GM21390 (cell line): Measurements from ENCODE around the gene NPC2.

Experiments used
- ATAC-seq: cut with Tn5 transposase; IDR thresholded peaks from one replicate; pipeline ENCODE4 v1.9.1; 2021; ENCODE audit not compliant: unreplicated experiment

The NPC2 gene

DNA sequence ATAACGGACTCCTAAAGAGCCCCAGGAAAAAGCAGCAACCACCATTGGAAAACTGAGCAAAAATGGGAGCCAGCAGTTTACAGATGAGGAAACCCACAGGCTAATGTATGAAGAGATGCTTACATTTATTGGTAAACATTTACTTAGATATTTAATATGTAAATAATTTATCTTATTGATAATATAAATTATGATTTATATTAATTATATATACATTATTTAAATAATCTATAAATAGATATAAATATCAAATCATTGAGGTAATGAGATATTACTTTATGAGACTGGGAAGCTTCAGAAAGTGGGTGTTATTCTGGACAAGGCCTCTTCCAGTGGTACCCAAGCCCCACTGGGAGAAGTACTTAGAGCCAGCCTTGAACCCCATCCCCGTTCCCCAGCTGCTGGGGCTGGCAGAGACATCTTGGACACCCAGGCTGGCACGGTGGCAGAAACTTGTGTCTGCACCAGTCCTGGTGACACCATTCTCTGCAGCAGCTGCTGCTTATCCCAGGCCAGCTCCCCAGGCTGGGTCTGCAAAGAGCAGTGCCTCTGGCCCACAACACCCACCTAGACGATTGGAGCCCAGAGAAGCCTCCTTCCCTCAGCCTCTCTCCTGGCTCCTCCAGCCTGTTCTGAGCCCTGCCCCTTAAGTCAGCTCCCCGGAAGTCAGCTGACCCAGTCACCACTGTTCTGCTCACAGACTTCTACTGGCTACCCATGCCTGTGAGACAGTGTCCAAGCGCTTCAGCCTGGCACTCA is 26.4 kb upstream of the NPC2 start:
- no peak for ATAC-seq

DNA sequence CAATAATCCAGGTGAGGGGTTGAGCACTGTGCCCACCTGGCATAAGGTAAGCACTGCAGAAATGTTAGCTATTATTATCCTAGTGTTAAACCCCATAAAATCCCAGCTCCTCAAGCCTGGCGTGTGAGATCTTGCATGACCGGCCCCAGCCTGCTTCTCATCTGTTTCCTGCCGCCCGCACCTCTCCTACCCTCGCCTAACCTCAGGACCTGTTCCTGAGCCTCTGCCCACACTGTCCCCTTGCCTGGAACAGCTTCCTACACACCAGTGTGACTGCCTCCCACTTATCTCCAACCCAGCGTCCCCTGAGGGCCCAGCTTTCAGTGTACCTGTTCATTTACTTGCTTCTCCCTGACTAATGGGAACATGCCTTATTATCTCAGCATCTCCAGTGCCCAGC is 25.1 kb upstream of the NPC2 start:
- no peak for ATAC-seq

DNA sequence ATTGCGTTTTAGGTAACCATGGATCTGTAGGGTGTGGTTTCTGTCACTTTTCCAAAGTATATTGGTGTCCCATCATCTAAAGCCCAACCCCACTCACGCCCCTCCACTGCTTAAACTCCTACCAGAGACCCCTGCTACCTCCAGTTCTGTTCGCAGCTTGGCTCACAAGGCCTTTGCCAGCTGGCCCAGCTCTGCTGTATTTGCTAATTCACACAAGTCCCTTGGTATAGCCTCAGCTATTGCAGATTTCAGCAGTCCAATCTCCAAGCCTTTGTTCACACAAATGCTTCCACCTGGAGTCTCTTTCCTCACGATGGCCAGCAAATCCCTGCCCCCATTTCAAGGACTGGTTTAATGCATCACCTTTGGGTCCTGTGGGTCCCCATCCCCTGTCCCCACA is 24.6 kb upstream of the NPC2 start:
- no peak for ATAC-seq

DNA sequence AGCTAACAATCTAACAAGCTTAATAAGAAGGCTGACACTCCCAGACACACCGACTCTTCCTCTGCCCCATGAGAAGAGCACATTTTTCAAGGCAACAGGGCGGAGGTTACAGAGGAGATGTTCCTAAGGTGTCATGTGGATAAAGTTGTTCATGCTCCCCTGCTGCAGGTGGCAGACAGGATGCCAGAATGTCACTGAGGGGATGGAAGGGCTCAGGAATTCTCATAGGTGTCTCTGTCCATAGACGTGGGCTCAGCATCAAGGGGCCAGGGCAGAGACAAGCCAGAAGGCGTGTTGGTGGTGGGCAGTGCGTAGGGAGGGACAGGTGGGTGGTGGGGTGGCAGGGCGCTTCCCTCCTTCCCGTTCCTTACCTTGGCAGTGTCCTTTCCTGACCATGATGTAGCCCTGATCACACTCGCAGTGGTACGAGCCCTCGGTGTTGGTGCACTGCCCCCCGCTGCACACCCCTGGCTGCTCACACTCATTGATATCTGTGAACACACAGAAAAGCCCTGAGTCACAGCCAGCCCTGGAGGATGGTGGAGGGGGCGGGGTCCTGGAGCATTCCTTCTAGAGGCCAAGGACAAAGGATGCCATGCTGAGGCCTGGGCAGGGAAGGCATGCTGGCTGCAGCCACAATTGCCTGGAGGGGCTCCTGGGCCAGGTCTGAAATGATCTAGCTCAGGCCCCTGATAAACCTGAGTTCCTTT is 23.5 kb upstream of the NPC2 start:
- no peak for ATAC-seq

DNA sequence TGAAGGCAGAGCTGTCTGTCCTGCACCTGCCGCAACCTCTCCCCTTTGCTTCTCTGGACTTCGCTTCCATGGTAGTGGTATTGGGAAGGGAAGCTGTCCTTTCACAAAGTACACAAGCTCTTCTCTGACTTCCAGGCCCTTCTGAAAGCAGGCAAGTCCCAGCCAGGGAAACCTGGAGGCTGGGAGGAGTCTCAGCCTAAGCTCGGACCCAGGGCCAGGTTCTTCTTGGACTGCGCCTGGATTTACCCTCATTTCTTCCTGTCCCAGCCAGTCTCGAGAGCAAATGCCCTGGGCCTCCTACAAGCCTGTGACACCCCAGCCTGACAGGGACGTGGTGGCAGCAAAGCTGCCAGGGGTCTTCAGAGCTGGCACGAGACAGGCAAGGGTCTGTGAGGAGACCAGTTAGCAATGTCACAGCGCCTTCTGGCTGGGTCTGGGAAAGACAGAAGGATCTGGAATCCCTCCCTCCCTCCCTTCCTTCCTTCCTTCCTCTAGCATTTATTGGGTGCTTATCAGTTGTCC is 22.8 kb upstream of the NPC2 start:
- no peak for ATAC-seq

DNA sequence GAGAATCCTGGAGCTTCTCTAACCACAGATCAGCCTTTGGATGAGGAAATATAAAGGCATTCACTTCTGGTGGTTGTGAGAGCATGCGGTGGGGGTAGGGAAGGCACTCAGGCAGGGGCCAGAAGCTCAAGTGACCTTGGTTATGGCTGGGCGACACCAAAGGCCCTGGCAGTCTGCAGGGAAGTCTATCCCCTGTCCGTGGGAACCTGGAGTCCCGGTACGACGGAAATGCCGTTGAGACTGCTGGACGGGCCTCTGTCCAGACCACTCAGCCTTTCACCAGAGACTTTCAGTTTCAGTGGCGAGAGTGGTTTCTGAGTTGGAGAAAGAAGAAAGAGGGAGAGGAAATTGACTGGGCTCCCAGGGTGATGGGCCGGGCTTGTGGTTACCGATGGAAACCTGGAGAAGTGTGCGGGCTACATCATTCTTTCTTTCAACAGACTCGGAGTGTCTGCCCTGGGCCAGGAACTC is 21.4 kb upstream of the NPC2 start:
- no peak for ATAC-seq

DNA sequence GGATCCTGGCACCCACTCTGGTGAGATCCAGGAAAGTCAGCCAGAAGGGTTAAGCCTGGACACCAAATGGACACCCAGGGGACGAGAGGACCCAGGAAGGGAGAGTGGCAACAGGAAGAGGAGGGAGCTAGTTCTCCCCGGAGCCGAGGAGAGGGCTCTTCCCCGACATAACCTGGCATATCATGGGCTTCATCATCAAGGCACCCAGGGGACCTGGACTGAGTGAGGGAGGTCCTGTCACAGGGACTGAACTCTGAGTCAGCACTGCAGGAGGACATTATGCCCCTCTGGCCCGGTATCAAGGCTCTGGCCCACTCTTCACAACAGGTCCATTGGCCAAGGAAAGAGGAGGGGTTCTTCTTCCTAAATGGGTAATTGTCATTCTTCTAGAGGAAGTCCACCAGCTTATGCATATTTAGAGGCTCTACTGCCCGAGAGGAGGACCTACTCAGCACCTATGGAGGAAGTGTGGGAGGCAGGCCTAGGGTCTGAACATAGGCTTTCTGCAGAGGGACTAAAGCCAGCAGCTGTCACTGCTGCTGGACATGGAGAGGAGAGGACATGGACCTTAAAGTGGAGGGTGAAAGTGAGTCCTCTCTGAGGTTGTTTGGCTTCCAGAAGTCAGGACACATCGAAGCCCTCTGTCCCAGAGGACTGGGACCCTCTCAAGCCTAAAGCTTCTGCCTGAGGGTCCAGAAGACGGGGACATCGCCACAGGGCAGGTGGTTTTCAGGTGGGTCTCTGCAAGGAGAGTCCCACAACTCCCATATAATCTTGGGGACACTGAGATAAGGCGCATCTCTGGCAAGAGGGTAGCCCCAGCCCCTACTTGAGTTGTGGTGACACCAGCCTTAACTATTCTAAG is 19.1 kb upstream of the NPC2 start:
- ATAC-seq: no peak

DNA sequence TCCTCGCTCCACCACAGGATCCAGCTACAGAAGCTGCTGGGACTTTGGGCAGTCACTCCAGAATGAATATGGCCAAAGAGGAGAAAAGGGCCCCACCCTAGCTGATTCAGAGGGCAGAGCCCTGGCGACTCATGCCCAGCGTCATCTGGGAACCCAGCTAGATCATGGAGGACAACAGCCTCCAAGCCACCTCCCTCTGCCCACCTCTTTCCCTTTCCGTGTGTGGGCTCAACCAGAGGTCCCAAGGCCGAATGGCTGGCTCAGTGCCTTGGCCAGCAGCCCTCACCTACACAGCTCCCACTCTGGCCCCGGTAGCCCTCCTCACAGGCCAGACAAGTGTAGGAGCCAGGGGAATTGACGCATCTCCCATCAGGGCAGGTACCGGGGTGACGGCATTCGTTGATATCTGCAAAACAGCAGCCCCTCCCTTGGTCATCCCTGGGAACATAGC is 17.9 kb upstream of the NPC2 start:
- ATAC-seq: no peak

DNA sequence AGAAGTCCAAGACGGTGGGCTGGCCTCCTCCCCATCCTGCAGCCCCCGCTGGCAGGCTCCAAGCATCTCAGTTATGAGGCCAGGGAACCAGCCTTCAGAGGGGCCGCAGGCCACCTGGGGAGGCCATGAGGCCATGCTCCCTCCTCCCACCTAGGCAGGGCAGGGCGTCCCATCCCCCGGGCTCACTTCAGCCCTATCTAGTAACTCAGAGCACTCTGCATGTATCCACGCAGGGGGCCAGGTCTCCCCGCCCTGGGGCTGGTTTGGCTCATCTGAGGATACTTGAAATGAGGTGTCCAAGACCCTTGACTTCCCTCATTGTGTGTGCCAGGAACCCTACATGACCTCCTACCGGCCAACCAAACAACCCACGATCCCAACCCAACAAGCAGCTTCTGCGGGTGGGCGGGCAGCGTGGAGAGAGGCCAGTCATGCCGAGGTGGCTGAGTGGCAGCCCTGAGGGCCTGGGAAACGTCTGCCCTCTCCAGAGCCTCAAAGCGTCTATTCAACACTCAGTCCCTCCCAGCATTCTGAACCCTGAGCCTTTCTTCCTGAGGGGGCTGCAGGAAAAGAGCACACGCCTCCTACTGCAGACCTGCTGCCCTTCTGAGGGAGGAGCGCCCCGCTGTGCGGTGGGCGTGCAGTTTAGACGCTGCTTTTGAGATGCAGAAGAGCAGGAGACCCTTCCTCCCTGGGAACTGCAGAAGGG is 17.3 kb upstream of the NPC2 start:
- no peak for ATAC-seq

DNA sequence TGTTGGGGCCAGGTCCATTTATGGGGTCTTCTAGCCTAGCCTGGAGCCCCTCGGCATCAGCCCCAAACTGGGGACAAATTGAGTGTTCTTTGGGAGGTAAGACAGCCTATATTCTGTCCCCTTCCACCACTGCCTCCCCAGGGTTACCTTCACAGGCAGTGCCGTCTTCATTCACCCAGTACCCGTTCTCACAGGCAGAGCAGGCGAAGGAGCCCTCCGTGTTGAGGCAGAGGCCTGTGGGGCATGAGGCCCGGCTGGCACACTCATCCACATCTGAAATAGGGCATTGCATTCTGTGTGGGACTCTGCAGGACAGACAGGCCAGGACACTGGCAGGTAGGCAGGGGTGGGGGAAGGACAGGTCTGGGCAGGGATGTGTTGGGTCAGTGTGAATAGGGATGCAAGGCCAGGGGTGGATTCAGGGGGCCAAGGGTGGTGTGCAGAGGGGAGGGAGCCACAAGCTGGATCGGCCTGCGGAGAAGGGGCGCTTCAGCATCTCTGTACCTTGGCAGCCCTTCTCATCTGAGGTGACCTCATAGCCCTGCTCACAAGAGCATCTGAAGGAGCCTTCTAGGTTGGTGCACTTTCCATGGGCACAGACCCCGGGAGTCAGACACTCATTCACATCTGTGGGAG is 16.6 kb upstream of the NPC2 start:
- ATAC-seq: no peak

DNA sequence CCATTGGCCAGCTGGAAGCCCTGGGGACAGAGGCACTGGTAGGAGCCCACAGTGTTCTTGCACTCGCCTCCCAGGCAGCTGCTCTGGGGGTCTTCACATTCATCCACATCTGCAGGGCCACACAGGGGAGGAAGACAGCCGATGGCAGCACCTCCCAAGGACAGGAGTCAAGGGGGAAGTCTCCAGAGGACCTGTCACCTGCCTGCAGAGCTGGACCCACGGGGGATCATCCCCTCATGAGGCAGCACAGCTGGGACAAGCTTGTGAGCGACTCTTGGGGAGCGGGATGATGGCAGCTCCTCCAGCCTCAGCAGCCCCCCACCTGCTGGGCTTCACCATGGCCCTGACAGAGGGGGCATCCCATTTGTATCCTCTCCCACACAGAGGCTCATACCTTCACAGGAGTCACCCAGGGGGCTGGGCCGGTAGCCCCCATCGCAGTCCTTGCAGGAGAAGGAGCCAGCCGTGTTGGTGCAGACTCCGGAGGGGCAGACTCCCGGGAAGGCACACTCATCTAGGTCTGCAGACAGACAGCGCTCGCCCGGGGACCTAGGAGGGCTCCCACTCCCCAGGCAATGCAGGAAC is 15.8 kb upstream of the NPC2 start:
- ATAC-seq: no peak

DNA sequence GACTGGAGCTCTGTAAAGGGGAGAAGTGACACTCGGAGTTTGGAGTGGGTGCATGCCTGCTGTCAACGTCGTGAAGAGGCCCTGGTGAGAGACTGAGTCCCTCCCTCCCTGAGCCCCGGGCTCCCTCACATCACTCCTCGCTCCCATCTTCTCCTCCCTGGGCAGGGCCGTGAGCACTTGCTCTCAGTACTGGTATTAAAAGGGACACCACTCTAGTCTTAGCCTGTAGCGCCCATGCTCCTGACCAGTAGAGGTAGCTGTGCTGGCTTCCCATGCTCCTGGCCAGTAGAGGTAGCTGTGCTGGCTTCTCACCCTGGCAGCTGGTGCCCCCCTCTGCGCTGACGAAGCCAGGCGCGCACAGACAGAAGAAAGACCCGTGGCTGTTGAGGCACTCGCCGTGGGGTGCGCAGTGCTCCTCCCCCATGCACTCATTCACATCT is 15.2 kb upstream of the NPC2 start:
- ATAC-seq: no peak

DNA sequence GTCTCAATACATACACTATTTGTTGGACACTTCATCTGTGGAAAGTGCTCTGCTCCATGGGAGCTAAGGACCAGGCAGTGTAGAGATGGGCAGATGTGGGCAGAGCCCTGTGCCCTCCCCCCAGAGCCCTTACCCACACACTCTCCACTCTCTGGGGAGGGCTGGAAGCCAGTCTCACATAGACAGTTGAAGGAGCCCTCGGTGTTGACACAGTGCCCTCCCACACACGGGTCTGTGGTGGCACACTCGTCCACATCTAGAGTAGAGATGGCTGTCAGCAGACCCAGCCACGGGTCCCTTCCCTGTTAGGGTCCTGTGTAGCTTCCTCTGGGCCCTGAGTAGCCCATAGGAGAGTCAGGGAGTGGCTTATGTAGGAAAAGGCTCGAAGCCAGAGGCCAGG is 14.7 kb upstream of the NPC2 start:
- no peak for ATAC-seq

DNA sequence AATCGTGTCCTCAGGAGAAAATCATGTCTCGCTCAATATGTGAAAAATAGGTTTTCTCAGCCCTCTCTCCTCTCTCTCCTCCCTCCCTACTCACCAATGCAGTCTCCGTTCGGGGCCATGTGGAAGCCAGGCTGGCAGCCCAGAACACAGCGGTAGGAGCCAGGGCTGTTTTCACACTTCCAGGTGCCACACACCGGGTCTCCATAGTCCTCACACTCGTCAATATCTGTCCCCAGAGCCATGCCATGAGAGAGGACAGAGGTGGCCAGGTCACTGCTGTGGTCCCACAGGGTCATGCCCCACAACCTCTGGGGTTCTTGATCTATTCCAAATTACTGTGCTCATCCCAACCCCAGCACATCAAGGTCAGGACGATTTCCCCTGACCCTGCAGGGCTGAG is 14.0 kb upstream of the NPC2 start:
- ATAC-seq: no peak

DNA sequence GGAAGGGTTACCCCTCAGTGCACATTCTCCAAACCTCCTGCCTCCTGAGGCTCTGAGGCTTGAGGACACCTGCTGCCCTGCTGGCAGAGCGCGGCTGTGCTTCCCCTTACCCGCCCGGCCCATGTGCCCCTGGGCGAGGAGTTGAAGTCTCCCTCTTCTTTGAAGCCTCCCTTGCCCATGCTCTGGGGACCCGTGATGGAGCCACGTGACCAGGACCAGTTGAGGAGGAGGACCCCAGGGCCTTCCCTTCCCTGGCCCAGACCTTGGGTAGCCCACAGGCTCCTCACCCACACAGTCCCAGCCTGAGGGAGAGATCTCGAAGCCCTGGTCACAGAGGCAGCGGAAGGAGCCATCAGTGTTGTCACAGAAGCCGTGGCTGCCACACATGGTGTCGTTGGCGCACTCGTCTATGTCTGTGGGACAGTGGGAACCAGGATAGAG is 13.3 kb upstream of the NPC2 start:
- ATAC-seq: no peak

DNA sequence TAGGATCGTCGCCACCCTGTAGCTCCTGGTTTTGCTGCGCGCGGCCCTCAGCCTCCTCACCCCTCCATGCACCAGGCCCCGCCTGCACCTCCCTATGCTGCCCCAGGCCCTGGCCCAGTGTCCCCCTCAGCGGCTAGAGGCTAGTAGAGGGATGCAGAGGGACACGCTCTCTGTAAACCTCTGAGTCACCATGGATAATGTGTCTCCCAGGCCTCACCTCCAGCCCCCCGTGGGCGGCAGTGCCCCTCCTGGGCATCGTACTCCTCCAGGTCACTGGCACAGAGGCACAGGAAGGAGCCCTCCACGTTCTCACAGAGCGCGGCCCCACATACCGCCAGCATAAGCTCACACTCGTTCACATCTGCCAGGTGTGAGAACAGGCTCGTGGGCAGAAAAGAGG is 12.7 kb upstream of the NPC2 start:
- ATAC-seq: no peak

DNA sequence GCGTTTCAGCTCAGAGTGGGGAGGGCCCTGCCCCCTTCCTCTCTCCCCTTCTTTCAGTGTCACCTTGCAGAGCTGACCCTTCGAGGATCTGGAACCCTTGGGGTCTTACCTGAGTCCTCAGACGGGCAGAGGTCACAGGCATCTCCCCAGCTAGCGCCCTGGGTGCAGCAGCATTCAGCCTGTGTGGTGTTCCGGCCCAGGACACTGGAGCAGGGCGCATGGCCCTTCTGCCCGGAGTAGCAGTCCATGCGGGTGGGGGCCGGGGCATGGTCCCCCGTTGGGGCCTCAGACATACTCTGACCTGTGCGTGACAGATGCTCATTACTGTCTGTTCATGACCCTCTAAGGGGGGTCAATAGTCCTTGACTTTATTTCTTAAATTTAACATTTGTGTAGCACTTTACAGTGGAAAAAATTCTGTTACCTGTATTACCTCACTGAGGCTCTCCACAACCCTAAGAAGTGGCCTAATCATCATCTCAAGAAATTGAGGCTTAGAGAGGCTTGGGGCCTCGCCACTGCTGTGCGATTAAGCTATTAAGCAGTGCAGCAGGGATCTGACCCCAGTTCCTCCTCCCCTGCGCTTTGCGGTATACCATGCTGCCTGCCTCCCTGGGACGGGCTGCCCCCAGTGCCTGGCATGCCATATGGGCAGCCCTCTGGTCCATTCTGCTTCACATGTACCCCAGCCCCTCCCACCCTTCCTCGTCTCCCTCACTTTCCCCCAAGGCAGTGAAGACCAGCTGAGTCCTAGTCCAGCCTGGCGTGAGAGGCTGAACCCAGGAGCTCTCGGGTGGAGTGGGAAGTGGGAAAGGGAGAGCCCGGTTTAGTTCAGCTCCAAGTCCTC is 12.0 kb upstream of the NPC2 start:
- ATAC-seq: no peak

DNA sequence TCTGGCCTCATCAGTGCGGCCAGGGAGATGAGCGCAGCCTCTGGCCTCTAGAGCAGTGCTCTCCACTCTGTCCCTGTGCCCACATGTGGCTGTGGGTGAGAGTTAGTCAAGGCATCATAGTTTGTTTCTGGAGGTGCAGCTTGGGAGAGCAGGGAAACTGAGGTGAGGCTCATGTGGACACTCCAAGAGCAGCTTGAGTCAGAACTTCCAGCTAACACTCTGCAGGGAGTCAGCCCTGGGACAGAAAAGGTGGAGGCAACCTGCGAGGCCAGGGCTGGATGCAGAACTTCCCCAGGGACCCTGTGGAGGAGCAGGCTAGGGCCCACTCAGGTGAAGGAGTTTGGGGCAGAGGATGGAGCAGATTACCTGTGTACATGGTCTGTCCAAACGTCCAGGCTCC is 11.3 kb upstream of the NPC2 start:
- no peak for ATAC-seq

DNA sequence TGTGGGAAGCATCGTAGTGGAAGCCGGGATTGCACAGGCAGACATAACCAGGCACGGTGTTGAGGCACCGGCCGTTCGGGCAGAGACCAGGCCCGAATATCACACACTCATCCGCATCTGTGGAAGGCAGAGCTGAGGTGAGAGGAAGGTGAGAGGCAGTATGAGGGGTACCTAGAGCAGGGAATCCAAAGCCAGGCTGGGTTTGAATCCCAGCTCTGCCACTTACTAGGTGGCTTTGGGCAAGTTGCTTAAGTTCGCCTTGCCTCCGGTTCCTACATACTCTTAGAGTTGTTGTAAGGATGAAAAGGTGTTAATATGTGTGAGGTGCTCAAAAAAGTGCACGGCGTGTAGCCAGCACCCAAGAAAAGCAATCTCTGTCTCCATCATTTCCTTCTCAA is 10.8 kb upstream of the NPC2 start:
- ATAC-seq: no peak
